GM06990 (cell line): Measurements from ENCODE around the gene LTA.
A peak's percentile ranks its signal among the peaks of the same experiment; 100 is the strongest.
"Not testable (repeated sequence)": the region's sequence is repeated elsewhere in the genome, so short reads cannot be mapped to it uniquely, and the experiment has no call there.

ENCODE experiments used
- DNase-seq: peaks from one replicate; pipeline ENCODE4 v3.0.0-alpha.2; 2011; ENCODE audit not compliant: insufficient read length; ENCODE audit errors: extremely low read depth
- H3K27me3 ChIP-seq: replicated peaks from 2 replicates; pipeline ENCODE4 v1.6.0; 2011; ENCODE audit warnings: low read length; ENCODE audit not compliant: control insufficient read depth, insufficient read depth
- H3K36me3 ChIP-seq: 2 replicates; pipeline ENCODE4 v1.5.1; 2011; ENCODE audit warnings: low read length; ENCODE audit not compliant: control insufficient read depth, insufficient read depth
- H3K4me3 ChIP-seq: replicated peaks from 2 replicates; pipeline ENCODE4 v1.5.1; 2011; ENCODE audit warnings: low read depth, mild to moderate bottlenecking, control low read depth, low read length
- CTCF ChIP-seq: IDR thresholded peaks from 2 replicates; pipeline ENCODE4 v1.5.1; 2011; ENCODE audit warnings: low read length, control low read depth, mild to moderate bottlenecking, inconsistent platforms; ENCODE audit not compliant: insufficient read depth, poor library complexity, severe bottlenecking

Gene LTA

GRCh38 chr6:31585491-31585890, 13.4 kb downstream of the LTA start:
- Histone ChIP-seq H3K27me3 (no peaks in the 10 kb centered on the region), H3K36me3 (no peaks in the 10 kb centered on the region), H3K4me3 (no peak overlapping the region)
- no peak for DNase-seq
- peak; percentile 73 for TF ChIP-seq CTCF

- TF ChIP-seq CTCF, result no peak
- Histone ChIP-seq H3K27me3 (no peaks in the 10 kb centered on the region), H3K4me3 (no peak within 1 kb of the TSS), H3K36me3 (no peaks in the 10 kb centered on the region)
- DNase-seq, result no peak
Observed at GRCh38 chr6:31586008-31586407, 13.9 kb downstream of the LTA start, which contains the start of gene LST1. LST1 (plus strand) TSS chr6:31586277; CDS start chr6:31587300, 1,023 bp downstream.

DNA sequence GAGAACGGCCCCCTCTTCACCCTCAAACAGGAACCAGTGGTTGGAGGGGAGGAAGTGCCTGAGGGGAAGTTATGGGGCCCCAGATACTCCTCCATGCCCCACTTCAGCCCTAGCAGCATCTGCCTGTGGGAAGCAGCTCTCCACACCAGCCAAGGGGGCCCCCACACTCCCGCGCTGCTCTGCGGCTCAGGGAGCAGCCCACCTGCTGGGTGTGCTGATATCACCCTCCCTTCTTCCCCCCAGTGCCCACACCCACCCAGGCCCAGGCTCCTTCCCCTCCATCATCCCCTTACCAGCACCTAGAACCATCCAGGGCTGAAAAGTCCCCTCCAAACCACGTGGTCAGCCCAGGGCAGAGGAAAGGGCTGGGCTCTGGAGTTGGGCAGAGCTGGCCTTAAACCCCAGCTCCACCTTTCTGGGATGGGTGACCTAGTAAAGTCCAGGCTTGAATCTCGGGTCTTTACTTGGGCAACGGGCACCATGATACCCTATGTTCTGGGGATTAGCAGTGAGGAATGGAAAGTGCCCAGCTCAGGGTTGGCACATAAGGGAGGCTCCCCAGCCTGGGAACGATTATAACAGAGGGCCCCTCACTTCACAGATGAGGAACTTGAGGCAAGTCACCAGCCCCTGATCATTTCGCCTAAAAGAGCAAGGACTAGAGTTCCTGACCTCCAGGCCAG, 14.7 kb downstream of the LTA start:
- Histone ChIP-seq H3K36me3 (no peaks in the 10 kb centered on the region), H3K27me3 (no peaks in the 10 kb centered on the region), H3K4me3 (no peak overlapping the region)
- TF ChIP-seq CTCF, result no peak
- no peak for DNase-seq

DNA sequence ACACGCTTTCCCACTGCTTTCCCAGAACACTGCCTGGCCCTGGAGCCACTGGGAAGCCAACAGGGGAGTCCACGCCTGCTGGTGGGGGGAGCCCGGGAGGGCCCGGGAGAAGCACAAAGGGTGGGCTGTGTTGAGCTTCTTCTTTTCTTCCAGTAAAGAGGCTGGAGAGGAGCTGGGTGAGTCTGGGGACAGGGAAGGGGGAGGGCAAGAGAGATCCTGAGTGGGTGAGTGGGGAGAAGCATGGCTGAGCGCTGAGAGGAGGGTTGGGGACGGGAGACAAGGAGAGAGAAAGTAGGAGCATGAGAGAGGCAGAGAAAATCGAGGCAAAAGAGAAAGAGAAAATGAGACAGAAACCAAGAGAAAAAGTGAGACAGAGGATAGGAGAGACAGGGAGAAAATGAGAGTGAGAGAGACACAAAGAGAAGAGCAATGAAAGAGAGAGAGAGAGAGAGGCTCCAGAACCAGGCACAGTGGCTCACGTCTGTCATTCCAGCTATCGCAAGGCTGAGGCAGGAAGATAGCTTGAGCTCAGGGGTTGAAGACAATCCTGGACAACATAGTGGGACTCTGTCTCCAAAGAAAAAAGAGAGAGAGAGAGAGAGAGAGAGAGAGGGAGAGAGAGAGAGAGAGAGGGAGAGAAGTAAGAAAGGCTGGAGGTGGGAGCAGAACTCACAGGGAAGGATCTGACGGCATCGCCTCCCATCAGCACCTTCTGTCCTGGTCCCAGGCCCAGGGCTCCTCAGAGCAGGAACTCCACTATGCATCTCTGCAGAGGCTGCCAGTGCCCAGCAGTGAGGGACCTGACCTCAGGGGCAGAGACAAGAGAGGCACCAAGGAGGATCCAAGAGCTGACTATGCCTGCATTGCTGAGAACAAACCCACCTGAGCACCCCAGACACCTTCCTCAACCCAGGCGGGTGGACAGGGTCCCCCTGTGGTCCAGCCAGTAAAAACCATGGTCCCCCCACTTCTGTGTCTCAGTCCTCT, 16.0 kb downstream of the LTA start:
- DNase-seq, result no peak
- H3K4me3 ChIP-seq, result peak overlapping the region; percentile 40
- no peaks in the 10 kb centered on the region for H3K36me3 ChIP-seq
- TF ChIP-seq CTCF, result no peak
- no peaks in the 10 kb centered on the region for H3K27me3 ChIP-seq

GRCh38 chr6:31588871-31589650, 17.0 kb downstream of the LTA start:
- no peak overlapping the region for H3K4me3 ChIP-seq
- no peaks in the 10 kb centered on the region for H3K36me3 ChIP-seq
- H3K27me3 ChIP-seq, result no peaks in the 10 kb centered on the region
- TF ChIP-seq CTCF, result no peak
- DNase-seq, result no peak

DNA sequence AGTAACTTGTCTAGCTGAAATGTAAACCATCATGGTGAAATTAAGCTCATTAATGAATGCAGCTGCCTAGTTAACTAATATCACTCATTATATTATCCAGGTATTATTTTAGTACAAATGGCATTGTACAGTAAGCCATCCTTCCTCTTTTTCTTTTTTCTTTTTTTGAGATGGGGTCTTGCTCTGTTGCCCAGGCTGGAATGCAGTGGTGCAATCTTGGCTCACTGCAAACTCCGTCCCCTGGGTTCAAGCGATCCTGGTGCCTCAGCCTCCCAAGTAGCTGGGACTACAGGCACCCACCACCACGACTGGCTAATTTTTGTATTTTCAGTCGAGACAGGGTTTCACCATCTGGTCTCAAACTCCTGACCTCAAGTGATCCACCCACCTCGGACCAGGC, 18.6 kb downstream of the LTA start:
- not testable (repeated sequence) for H3K4me3 ChIP-seq, H3K27me3 ChIP-seq, H3K36me3 ChIP-seq, DNase-seq
